PC-9 (cell line): Measurements from ENCODE around the gene NMD3. TPM values are rescaled to one million over a fixed set of nuclear protein-coding genes. Genes with fewer than 3 reads are reported as not detected.
A peak's percentile ranks its signal among the peaks of the same experiment; 100 is the strongest.

Experiments used
- Bru-seq: library from RNA; stranded (reverse); fragments of 400-500 nt; gene quantifications from one replicate; lab custom pipeline; 2021; lab: Mats Ljungman, UMichigan
- BruChase-seq, 2 experiments: library from RNA; stranded (reverse); fragments of 400-500 nt; gene quantifications; one replicate each; lab custom pipeline; 2021; lab: Mats Ljungman, UMichigan
- BruUV-seq: library from RNA; stranded (reverse); fragments of 400-500 nt; replicated peaks from 2 replicates; lab custom pipeline; 2021; lab: Mats Ljungman, UMichigan
- CTCF ChIA-PET: fragments of 300-600 bp; sonication (Branson Sonifier 250); formaldehyde crosslinking; loops from one replicate; lab custom pipeline; 2022; ENCODE audit warnings: antibody characterized with exemption; lab: Charles Lee
- POLR2A ChIA-PET: fragments of 300-600 bp; sonication (Branson Sonifier 250); formaldehyde crosslinking; loops from one replicate; lab custom pipeline; 2022; ENCODE audit warnings: antibody characterized with exemption; ENCODE audit not compliant: unreplicated experiment; lab: Charles Lee
- DNase-seq, 2 experiments: peaks; one replicate each; pipeline versions ENCODE4 v3.0.0 to v3.0.0-alpha.2; 2015 to 2022; ENCODE audit warnings: mixed read lengths in 1 of 2
- H2AFZ ChIP-seq: fragments of 200-600 bp; sonication (generic); 2 replicates; pipeline ENCODE4 v1.8.1; 2017; ENCODE audit warnings: antibody characterized with exemption
- H3F3A ChIP-seq: fragments of 200-600 bp; sonication (generic); 2 replicates; pipeline ENCODE4 v1.8.1; 2017; ENCODE audit warnings: antibody characterized with exemption, mild to moderate bottlenecking, low read depth; ENCODE audit not compliant: insufficient read depth
- H3K27ac ChIP-seq: fragments of 200-600 bp; sonication (generic); 2 replicates; pipeline ENCODE4 v1.6.1; 2016; ENCODE audit warnings: mixed run types
- H3K27me3 ChIP-seq: fragments of 200-600 bp; sonication (generic); 2 replicates; pipeline ENCODE4 v1.6.1; 2016; ENCODE audit warnings: low read depth, mixed run types; ENCODE audit not compliant: insufficient read depth
- H3K36me3 ChIP-seq: fragments of 200-600 bp; sonication (generic); 2 replicates; pipeline ENCODE4 v1.6.1; 2016; ENCODE audit warnings: low read depth, mixed run types
- H3K4me1 ChIP-seq: fragments of 200-600 bp; sonication (generic); replicated peaks from 2 replicates; pipeline ENCODE4 v1.6.1; 2016; ENCODE audit warnings: mixed run types; ENCODE audit not compliant: insufficient read depth
- H3K4me2 ChIP-seq: fragments of 200-600 bp; sonication (generic); 2 replicates; pipeline ENCODE4 v1.6.1; 2017; ENCODE audit warnings: mixed run types
- H3K4me3 ChIP-seq: fragments of 200-600 bp; sonication (generic); 2 replicates; pipeline ENCODE4 v1.6.1; 2016; ENCODE audit warnings: mixed run types
- H3K79me2 ChIP-seq: fragments of 200-600 bp; sonication (generic); 2 replicates; pipeline ENCODE4 v1.6.1; 2017; ENCODE audit warnings: low read depth, mixed run types
- H3K9me2 ChIP-seq: fragments of 200-600 bp; sonication (generic); 2 replicates; pipeline ENCODE4 v1.8.1; 2017; ENCODE audit warnings: mild to moderate bottlenecking; ENCODE audit not compliant: insufficient read depth
- H3K9me3 ChIP-seq: fragments of 200-600 bp; sonication (generic); 2 replicates; pipeline ENCODE4 v1.8.1; 2016; ENCODE audit warnings: low read depth; ENCODE audit not compliant: insufficient read depth
- H4K20me1 ChIP-seq: fragments of 200-600 bp; sonication (generic); 2 replicates; pipeline ENCODE4 v1.8.1; 2017; ENCODE audit not compliant: insufficient read depth
- CTCF ChIP-seq: fragments of 200-600 bp; sonication (generic); conservative IDR thresholded peaks from 2 replicates; pipeline ENCODE4 v1.6.1; 2017; ENCODE audit warnings: mixed run types, antibody characterized with exemption, mild to moderate bottlenecking, moderate library complexity
- EZH2 ChIP-seq: fragments of 200-600 bp; sonication (generic); IDR thresholded peaks from 2 replicates; pipeline ENCODE4 v1.8.0; 2017; ENCODE audit warnings: antibody characterized with exemption, low read depth
- intact Hi-C: fragments of 100-400 bp; cut with micrococcal nuclease; formaldehyde crosslinking; loops from one replicate; pipeline ENCODE4 v1.10.0; 2022; ENCODE audit not compliant: unreplicated experiment
- long read RNA-seq: library from polyadenylated mRNA; stranded (forward); transcript quantifications from one replicate; pipeline ENCODE4 v2.0.0, GENCODE V29; 2022
- total RNA-seq: library from RNA; stranded (reverse); gene quantifications from 2 replicates; pipeline ENCODE4 v1.2.3, GENCODE V29; 2021

The NMD3 gene
- total RNA-seq (56.5 and 64.2 TPM in 2 replicates), Bru-seq, nascent RNA (percentile 93 among the genes with signal in this experiment), BruChase-seq, experiment 1, labeled RNA remaining after a 2-hour chase (percentile 90 among the genes with signal in this experiment), BruChase-seq, experiment 2, labeled RNA remaining after a 6-hour chase (percentile 82 among the genes with signal in this experiment)
- long read RNA-seq, transcript NMD3-201 (16 exons, 3,049 nt): major isoform, 66 of 112 reads
- long read RNA-seq, partial matches to known transcripts: 1 of 112 reads
- long read RNA-seq, other reads (novel, unspliced or antisense): 42 of 112 reads

DNA sequence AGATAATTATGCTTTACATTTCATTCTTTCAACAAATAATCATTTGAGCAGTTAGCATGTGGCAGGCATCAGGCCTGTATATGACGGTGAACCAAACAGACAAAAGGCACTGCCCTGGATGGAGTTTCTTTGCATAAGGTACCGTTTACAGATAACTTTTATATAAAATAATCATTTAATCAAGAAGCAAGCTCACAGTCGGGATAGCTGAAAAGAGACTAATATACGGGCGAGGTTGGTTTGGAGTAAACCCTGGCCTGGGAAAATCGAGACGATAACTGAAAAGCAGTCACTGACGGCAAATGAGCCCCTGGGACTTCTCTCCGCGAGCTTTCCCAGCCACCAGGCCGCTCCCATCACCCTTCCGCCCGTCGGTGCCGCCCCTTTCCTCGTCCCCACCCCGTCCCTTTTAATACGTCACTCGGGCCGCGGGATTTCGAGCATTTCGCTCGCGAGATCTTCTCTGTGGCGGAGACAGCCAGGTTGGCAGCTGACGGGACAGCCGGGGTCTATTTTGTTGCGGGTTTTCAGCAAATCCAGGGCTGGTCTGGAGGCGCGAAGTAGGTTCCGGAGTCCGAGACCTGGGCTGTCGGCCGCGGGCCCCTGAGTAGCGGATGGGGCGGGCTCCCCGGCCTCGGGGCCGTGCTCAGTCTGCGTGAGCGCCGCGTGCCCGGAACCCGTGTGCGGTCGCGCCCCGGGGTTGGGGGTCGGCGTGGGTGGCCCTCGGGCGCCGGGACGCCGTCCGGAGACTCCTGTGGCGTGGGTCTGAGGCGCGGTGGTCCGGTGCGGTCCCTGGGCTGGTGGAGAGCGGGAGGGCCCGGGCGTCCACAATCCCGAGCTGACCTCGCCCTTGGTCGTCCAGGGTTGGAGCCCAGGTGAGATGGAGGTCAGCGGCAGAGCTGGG, at the start of gene NMD3:
NMD3 (plus strand) TSS at position 462 of the 904 bp plus-strand sequence. CDS start 703 bp downstream, outside the sequence.
- DNase-seq: peak; percentile 84 to 95
- H3K36me3 ChIP-seq: peaks cover 25% of the 10 kb centered on the region
- intact Hi-C loops: loop anchor here (1.0 to 10.0 kb wide), 4 partner anchors 117 to 656 kb away; partner anchors contain the start of genes ARL14 and KPNA4
- peak within 1 kb of the TSS; percentile 86 for H3K4me2 ChIP-seq
- no peaks in the 10 kb centered on the region for H3F3A ChIP-seq
- peak within 1 kb of the TSS; percentile 87 for H3K4me3 ChIP-seq
- peak within 1 kb of the TSS; percentile 98 for H2AFZ ChIP-seq
- H3K79me2 ChIP-seq: peaks cover 48% of the 10 kb centered on the region
- TF ChIP-seq CTCF (no peak), EZH2 (no peak)
- peak within 1 kb of the TSS; percentile 65 for H3K27ac ChIP-seq
- no TSS peak for BruUV-seq
- CTCF ChIA-PET: interaction anchor here (2.3 kb wide), 1 partner anchor 124 kb away, joined by 6 read pairs; no protein-coding TSS in a partner anchor
- H3K27me3 ChIP-seq: no peaks in the 10 kb centered on the region
- POLR2A ChIA-PET: interaction anchor here (0.6 kb wide), 1 partner anchor 151 kb away, joined by 4 read pairs; no protein-coding TSS in a partner anchor
- H3K9me3 ChIP-seq: no peaks in the 10 kb centered on the region
- peaks cover 7% of the 10 kb centered on the region; the same call in 1 of the 2 replicates for H4K20me1 ChIP-seq
- H3K9me2 ChIP-seq: no peaks in the 10 kb centered on the region
- H3K4me1 ChIP-seq: peaks cover 27% of the 10 kb centered on the region

DNA sequence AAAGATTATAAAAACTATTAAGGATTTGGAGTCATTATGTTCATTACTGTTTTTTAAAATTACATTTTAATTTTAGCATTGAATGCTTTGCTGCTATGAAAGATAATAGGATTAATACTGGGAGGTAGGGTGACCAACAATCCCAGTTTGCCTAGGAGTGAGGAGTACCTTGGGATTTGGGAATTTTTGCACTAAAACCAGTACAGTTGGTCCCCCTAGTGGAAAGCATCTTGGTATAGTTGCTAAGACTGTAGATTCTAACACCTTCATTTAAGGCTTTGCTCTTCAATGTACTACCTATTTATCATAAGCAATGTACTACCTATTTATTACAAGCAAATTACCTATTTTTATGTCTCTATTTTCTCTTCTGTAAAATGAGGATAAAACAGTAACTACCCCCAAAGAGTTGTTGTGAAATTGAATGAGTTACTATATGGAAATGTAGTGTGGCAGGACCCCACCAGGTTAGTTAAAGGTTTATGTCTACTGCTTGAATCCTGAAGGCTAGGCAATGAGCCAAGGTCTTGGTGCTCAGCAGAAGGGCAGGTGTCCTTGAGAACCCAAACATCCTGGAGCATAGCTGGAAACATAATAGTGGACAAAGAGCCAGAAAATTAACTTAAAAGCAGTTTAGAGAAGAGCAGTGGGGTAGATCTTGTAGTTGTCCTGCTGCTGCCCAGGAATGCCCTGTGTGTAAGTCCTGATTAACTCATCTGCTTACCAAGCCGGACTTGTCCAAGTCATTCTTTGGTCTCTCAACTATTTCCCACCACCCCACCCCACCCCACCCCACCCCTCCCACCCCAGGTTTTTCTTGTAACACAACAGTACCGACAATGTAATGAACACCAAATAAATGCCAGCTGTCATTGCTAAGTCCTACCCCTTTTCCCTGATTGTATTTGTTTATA, 49.2 kb upstream of the NMD3 start:
- no peaks in the 10 kb centered on the region for H3F3A ChIP-seq
- no peaks in the 10 kb centered on the region for H3K79me2 ChIP-seq
- no peak overlapping the region for H3K4me3 ChIP-seq
- no peaks in the 10 kb centered on the region for H3K9me2 ChIP-seq
- H3K4me1 ChIP-seq: no peaks in the 10 kb centered on the region
- TF ChIP-seq CTCF (peak; percentile 46; the same call in 1 of the 2 replicates), EZH2 (no peak)
- H3K4me2 ChIP-seq: no peak overlapping the region
- no peak overlapping the region for H3K27ac ChIP-seq
- intact Hi-C loops: no loop called here
- H3K27me3 ChIP-seq: no peaks in the 10 kb centered on the region
- H4K20me1 ChIP-seq: no peaks in the 10 kb centered on the region
- no TSS peak for BruUV-seq
- no peaks in the 10 kb centered on the region; the same call in 1 of the 2 replicates for H3K9me3 ChIP-seq
- CTCF ChIA-PET: no interaction called here
- no peak for DNase-seq
- no peaks in the 10 kb centered on the region for H3K36me3 ChIP-seq
- POLR2A ChIA-PET: no interaction called here
- H2AFZ ChIP-seq: no peak overlapping the region
